GM12878 (cell line): ENCODE results near the gene SPRY1. TPM values are rescaled to one million over a fixed set of nuclear protein-coding genes. Genes with fewer than 3 reads are reported as not detected.

Experiments
- BCL11A ChIP-seq: IDR thresholded peaks from 2 replicates; pipeline ENCODE4 v1.6.1; 2011; ENCODE audit warnings: low read depth, low read length
- HDAC6 ChIP-seq: fragments of 200-600 bp; sonication (generic); IDR thresholded peaks from one replicate; pipeline ENCODE4 v1.8.0; 2017; ENCODE audit warnings: antibody characterized with exemption; ENCODE audit not compliant: unreplicated experiment
- IKZF2 ChIP-seq, 2 experiments: fragments of 450-650 bp; IDR thresholded peaks; 2 replicates each; pipeline ENCODE4 v1.6.1; 2017; ENCODE audit warnings: mild to moderate bottlenecking in 2 of 2, moderate library complexity in 2 of 2
- KLF5 ChIP-seq: fragments of 450-650 bp; IDR thresholded peaks from 2 replicates; pipeline ENCODE4 v1.6.1; 2014; ENCODE audit warnings: mild to moderate bottlenecking; ENCODE audit not compliant: partially characterized antibody
- MLLT1 ChIP-seq: fragments of 450-650 bp; IDR thresholded peaks from 2 replicates; pipeline ENCODE4 v1.6.1; 2016; ENCODE audit warnings: mild to moderate bottlenecking
- MYB ChIP-seq: fragments of 150-350 bp; IDR thresholded peaks from 2 replicates; pipeline ENCODE4 v1.6.1; 2014; ENCODE audit warnings: mild to moderate bottlenecking, low read depth, low read length, borderline replicate concordance
- RAD51 ChIP-seq: fragments of 450-650 bp; IDR thresholded peaks from 2 replicates; pipeline ENCODE4 v1.6.1; 2016; ENCODE audit warnings: moderate library complexity, mild to moderate bottlenecking, inconsistent platforms
- RELA ChIP-seq: fragments of 450-650 bp; IDR thresholded peaks from 2 replicates; pipeline ENCODE4 v1.8.0; 2014; ENCODE audit warnings: borderline replicate concordance; ENCODE audit not compliant: partially characterized antibody
- STAT1 ChIP-seq: fragments of 450-650 bp; conservative IDR thresholded peaks from 2 replicates; pipeline ENCODE4 v1.6.1; 2014; ENCODE audit warnings: antibody characterized with exemption, mild to moderate bottlenecking
- TARDBP ChIP-seq: IDR thresholded peaks from 2 replicates; pipeline ENCODE4 v1.6.1; 2016; ENCODE audit warnings: borderline replicate concordance
- TCF3 ChIP-seq: IDR thresholded peaks from 2 replicates; pipeline ENCODE4 v1.6.1; 2012; ENCODE audit warnings: low read depth, mild to moderate bottlenecking, low read length, borderline replicate concordance; ENCODE audit not compliant: insufficient read depth
- polyA plus RNA-seq, 11 experiments: library from polyadenylated mRNA; depleted of rRNA in 4 of 11; unstranded in 6 of 11; stranded (reverse) in 5 of 11; fragments of >200 nt; fragmentation: Nextera tagmentation in 4 of 11; fragmentation: Illumina TruSeq in 1 of 11; extraction: Ambion mirVana in 4 of 11; extraction: Trizol in 1 of 11; gene quantifications; 1 replicate in 1 of 11; 2 replicates in 10 of 11; pipeline versions ENCODE4 v1.2.1 to v1.2.3, GENCODE V29; 2011 to 2016; ENCODE audit warnings: inconsistent platforms in 2 of 11, missing spikeins in 2 of 11, low read depth in 1 of 11
- total RNA-seq, 4 experiments: library from RNA; depleted of rRNA in 3 of 4; stranded (reverse); fragments of >200 nt in 3 of 4; fragmentation: Illumina TruSeq in 1 of 4; extraction: Trizol in 1 of 4; gene quantifications; 2 replicates each; pipeline versions ENCODE4 v1.2.1 to v1.2.3, GENCODE V29; 2013 to 2021
- TF ChIP-seq, protein P1 (sequence below): fragments of 450-650 bp; formaldehyde crosslinking; IDR thresholded peaks from 2 replicates; pipeline ENCODE4 v1.5.0; 2022; ENCODE audit warnings: mild to moderate bottlenecking, missing genetic modification characterization

SPRY1 gene
- total and polyA plus RNA-seq, 10 of the 15 experiments (the other 5 are each of a cell fraction or from before 2014, with no cell fraction given) = 0.05 to 5.7 (median 0.23) TPM; not detected in 2

- no peak for TF ChIP-seq MLLT1
- no peak for TF ChIP-seq IKZF2 (IDR thresholded peaks at IDR 0.05)
- TF ChIP-seq TCF3 = no peak
- TF ChIP-seq STAT1 = no peak
- TF ChIP-seq MYB = no peak
- TF ChIP-seq, protein P1, sequence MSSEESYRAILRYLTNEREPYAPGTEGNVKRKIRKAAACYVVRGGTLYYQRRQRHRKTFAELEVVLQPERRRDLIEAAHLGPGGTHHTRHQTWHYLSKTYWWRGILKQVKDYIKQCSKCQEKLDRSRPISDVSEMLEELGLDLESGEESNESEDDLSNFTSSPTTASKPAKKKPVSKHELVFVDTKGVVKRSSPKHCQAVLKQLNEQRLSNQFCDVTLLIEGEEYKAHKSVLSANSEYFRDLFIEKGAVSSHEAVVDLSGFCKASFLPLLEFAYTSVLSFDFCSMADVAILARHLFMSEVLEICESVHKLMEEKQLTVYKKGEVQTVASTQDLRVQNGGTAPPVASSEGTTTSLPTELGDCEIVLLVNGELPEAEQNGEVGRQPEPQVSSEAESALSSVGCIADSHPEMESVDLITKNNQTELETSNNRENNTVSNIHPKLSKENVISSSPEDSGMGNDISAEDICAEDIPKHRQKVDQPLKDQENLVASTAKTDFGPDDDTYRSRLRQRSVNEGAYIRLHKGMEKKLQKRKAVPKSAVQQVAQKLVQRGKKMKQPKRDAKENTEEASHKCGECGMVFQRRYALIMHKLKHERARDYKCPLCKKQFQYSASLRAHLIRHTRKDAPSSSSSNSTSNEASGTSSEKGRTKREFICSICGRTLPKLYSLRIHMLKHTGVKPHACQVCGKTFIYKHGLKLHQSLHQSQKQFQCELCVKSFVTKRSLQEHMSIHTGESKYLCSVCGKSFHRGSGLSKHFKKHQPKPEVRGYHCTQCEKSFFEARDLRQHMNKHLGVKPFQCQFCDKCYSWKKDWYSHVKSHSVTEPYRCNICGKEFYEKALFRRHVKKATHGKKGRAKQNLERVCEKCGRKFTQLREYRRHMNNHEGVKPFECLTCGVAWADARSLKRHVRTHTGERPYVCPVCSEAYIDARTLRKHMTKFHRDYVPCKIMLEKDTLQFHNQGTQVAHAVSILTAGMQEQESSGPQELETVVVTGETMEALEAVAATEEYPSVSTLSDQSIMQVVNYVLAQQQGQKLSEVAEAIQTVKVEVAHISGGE (CRISPR knock-in tag) = no peak
- TF ChIP-seq TARDBP = no peak
- TF ChIP-seq KLF5 = no peak
- no peak for TF ChIP-seq HDAC6
- TF ChIP-seq RELA = no peak
- no peak for TF ChIP-seq BCL11A
- TF ChIP-seq RAD51 = no peak
These were observed 19.4 kb downstream of the SPRY1 start (continued) for GRCh38 chr4:123415977-123416376.
